HepG2 (cell line): Measurements from ENCODE around the gene ABCA13. TPM values are rescaled to one million over a fixed set of nuclear protein-coding genes. Genes with fewer than 3 reads are reported as not detected.

ENCODE experiments used
- AKNA ChIP-seq: sonication (generic); formaldehyde crosslinking; IDR thresholded peaks from 2 replicates; pipeline ENCODE4 v1.4.0; 2020; ENCODE audit warnings: missing genetic modification reagents, borderline replicate concordance
- ASH2L ChIP-seq: fragments of 300-600, 200-600 bp; sonication (generic); IDR thresholded peaks from 2 replicates; pipeline ENCODE4 v1.7.0; 2017; ENCODE audit warnings: low read depth, mild to moderate bottlenecking, moderate library complexity, mixed read lengths, low read length; ENCODE audit not compliant: insufficient read length
- FOXM1 ChIP-seq: sonication (generic); formaldehyde crosslinking; IDR thresholded peaks from 2 replicates; pipeline ENCODE4 v1.5.0; 2020; ENCODE audit warnings: missing genetic modification reagents
- HES4 ChIP-seq: sonication (generic); formaldehyde crosslinking; IDR thresholded peaks from 2 replicates; pipeline ENCODE4 v1.9.0; 2021; ENCODE audit warnings: mild to moderate bottlenecking, missing genetic modification reagents, borderline replicate concordance
- IKZF4 ChIP-seq: sonication (generic); formaldehyde crosslinking; IDR thresholded peaks from 2 replicates; pipeline ENCODE4 v1.5.1; 2020; ENCODE audit warnings: borderline replicate concordance, mild to moderate bottlenecking, low read depth, missing genetic modification reagents; ENCODE audit errors: not compliant biosample characterization
- JUNB ChIP-seq: sonication (generic); formaldehyde crosslinking; IDR thresholded peaks from 2 replicates; pipeline ENCODE4 v1.8.0; 2022; ENCODE audit warnings: missing genetic modification reagents, mild to moderate bottlenecking, borderline replicate concordance
- MTA1 ChIP-seq: sonication (generic); formaldehyde crosslinking; IDR thresholded peaks from 2 replicates; pipeline ENCODE4 v1.4.0; 2020; ENCODE audit warnings: missing genetic modification reagents, mild to moderate bottlenecking, borderline replicate concordance
- SOX5 ChIP-seq: IDR thresholded peaks from 2 replicates; pipeline ENCODE4 v1.6.1; 2016; ENCODE audit warnings: borderline replicate concordance
- ZNF207 ChIP-seq: fragments of 450-650 bp; IDR thresholded peaks from 2 replicates; pipeline ENCODE4 v1.6.1; 2016; ENCODE audit warnings: antibody characterized with exemption, borderline replicate concordance
- ZNF234 ChIP-seq: sonication (generic); formaldehyde crosslinking; conservative IDR thresholded peaks from 2 replicates; pipeline ENCODE4 v1.5.1; 2020; ENCODE audit warnings: mild to moderate bottlenecking, missing genetic modification reagents
- polyA plus RNA-seq, 8 experiments: library from polyadenylated mRNA; depleted of rRNA in 3 of 8; stranded (reverse) in 7 of 8; unstranded in 1 of 8; fragments of >200 nt; fragmentation: Illumina TruSeq in 4 of 8; extraction: Trizol in 4 of 8; gene quantifications; 2 replicates each; pipeline versions ENCODE4 v1.2.1 to v1.2.3, GENCODE V29; 2011 to 2016; ENCODE audit warnings: low read depth in 4 of 8, missing spikeins in 1 of 8, mixed read lengths in 1 of 8; ENCODE audit not compliant: insufficient read depth in 1 of 8
- total RNA-seq, 5 experiments: library from RNA; depleted of rRNA; stranded (reverse); fragments of >200 nt; fragmentation: Illumina TruSeq; extraction: Trizol; gene quantifications; 2 replicates each; pipeline ENCODE4 v1.2.3, GENCODE V29; 2016; ENCODE audit warnings: low read depth in 1 of 5
- TF ChIP-seq, protein P1 (sequence below): sonication (generic); formaldehyde crosslinking; IDR thresholded peaks from 2 replicates; pipeline ENCODE4 v1.4.0; 2020; ENCODE audit warnings: missing genetic modification reagents, mild to moderate bottlenecking, borderline replicate concordance
- TF ChIP-seq, protein P2 (sequence below): fragments of 450-650 bp; IDR thresholded peaks from 2 replicates; pipeline ENCODE4 v1.6.1; 2017

Gene ABCA13
- total and polyA plus RNA-seq, 2 of the 13 experiments (the other 11 are each of a cell fraction or from before 2014, with no cell fraction given): 0.03 TPM; not detected in 1

DNA sequence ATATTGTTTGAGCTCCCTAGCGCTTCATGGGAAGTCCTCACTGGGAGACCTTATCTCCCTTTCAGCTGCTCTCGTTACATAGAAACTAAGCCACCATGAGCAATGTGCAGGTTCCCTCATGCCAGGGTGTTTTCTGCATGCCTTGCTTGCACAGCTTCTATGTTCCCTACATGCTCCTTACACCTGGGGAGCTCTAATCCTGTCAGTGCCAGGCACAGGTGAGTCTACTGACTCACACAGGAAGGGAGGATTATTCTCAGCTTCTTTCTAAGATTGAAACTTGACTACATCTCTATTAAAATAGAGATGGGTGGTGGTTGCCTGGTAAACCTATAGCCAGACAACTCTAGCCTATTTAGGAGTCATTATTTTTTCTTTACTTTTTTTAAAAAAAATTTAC is 377.4 kb downstream of the ABCA13 start (continued):
- TF ChIP-seq AKNA (CRISPR knock-in tag) (no peak), HES4 (no peak), ASH2L (no peak), IKZF4 (no peak), JUNB (no peak), FOXM1 (CRISPR knock-in tag) (no peak), ZNF234 (CRISPR knock-in tag) (no peak), MTA1 (CRISPR knock-in tag) (no peak), ZNF207 (no peak), SOX5 (CRISPR knock-in tag) (no peak)
- TF ChIP-seq, protein P1, sequence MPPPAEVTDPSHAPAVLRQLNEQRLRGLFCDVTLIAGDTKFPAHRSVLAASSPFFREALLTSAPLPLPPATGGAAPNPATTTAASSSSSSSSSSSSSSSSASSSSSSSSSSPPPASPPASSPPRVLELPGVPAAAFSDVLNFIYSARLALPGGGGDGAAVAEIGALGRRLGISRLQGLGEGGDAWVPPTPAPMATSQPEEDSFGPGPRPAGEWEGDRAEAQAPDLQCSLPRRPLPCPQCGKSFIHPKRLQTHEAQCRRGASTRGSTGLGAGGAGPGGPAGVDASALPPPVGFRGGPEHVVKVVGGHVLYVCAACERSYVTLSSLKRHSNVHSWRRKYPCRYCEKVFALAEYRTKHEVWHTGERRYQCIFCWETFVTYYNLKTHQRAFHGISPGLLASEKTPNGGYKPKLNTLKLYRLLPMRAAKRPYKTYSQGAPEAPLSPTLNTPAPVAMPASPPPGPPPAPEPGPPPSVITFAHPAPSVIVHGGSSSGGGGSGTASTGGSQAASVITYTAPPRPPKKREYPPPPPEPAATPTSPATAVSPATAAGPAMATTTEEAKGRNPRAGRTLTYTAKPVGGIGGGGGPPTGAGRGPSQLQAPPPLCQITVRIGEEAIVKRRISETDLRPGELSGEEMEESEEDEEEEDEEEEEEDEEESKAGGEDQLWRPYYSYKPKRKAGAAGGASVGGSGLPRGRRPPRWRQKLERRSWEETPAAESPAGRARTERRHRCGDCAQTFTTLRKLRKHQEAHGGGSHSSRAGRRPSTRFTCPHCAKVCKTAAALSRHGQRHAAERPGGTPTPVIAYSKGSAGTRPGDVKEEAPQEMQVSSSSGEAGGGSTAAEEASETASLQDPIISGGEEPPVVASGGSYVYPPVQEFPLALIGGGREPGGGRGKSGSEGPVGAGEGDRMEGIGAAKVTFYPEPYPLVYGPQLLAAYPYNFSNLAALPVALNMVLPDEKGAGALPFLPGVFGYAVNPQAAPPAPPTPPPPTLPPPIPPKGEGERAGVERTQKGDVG (CRISPR knock-in tag): no peak
- TF ChIP-seq, protein P2, sequence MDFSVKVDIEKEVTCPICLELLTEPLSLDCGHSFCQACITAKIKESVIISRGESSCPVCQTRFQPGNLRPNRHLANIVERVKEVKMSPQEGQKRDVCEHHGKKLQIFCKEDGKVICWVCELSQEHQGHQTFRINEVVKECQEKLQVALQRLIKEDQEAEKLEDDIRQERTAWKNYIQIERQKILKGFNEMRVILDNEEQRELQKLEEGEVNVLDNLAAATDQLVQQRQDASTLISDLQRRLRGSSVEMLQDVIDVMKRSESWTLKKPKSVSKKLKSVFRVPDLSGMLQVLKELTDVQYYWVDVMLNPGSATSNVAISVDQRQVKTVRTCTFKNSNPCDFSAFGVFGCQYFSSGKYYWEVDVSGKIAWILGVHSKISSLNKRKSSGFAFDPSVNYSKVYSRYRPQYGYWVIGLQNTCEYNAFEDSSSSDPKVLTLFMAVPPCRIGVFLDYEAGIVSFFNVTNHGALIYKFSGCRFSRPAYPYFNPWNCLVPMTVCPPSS: no peak
